Activated naive CD8-positive, alpha-beta T cell treated with anti-CD3 and anti-CD28 coated beads, Interleukin-2, amount 50 U/mL, for 24 hours (primary cell): ENCODE measurements around the gene LRIG2.
"Not testable (repeated sequence)": the region's sequence is repeated elsewhere in the genome, so short reads cannot be mapped to it uniquely, and the experiment has no call there.

ENCODE experiments used
- ATAC-seq: fragments of 150-1000 bp; cut with Tn5 transposase; one replicate; pipeline ENCODE4 v1.10.0; 2021
- DNase-seq: peaks from one replicate; pipeline ENCODE4 v3.0.0; 2021
- H3K27ac Mint-ChIP-seq: one replicate; pipeline ENCODE4 v1.8.0; 2021; ENCODE audit warnings: mild to moderate bottlenecking, mixed read lengths
- H3K27me3 Mint-ChIP-seq: one replicate; pipeline ENCODE4 v1.8.0; 2021; ENCODE audit warnings: mixed read lengths
- H3K36me3 Mint-ChIP-seq: one replicate; pipeline ENCODE4 v1.8.0; 2021; ENCODE audit warnings: low read depth, mixed read lengths
- H3K4me1 Mint-ChIP-seq: one replicate; pipeline ENCODE4 v1.8.0; 2021; ENCODE audit warnings: mixed read lengths
- H3K4me3 Mint-ChIP-seq: one replicate; pipeline ENCODE4 v1.8.0; 2021; ENCODE audit warnings: mild to moderate bottlenecking, moderate library complexity, mixed read lengths
- H3K9me3 Mint-ChIP-seq: one replicate; pipeline ENCODE4 v1.8.0; 2021; ENCODE audit warnings: mixed read lengths

Gene LRIG2, protein sequence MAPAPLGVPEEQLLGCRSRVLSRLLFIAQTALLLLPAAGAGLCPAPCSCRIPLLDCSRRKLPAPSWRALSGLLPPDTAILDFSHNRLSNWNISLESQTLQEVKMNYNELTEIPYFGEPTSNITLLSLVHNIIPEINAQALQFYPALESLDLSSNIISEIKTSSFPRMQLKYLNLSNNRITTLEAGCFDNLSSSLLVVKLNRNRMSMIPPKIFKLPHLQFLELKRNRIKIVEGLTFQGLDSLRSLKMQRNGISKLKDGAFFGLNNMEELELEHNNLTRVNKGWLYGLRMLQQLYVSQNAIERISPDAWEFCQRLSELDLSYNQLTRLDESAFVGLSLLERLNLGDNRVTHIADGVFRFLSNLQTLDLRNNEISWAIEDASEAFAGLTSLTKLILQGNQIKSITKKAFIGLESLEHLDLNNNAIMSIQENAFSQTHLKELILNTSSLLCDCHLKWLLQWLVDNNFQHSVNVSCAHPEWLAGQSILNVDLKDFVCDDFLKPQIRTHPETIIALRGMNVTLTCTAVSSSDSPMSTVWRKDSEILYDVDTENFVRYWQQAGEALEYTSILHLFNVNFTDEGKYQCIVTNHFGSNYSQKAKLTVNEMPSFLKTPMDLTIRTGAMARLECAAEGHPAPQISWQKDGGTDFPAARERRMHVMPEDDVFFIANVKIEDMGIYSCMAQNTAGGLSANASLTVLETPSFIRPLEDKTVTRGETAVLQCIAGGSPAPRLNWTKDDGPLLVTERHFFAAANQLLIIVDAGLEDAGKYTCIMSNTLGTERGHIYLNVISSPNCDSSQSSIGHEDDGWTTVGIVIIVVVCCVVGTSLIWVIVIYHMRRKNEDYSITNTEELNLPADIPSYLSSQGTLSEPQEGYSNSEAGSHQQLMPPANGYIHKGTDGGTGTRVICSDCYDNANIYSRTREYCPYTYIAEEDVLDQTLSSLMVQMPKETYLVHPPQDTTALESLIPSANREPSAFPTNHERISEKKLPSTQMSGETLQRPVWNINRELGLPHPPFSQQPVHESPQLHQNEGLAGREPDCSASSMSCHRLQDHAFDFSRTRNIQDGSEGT

DNA sequence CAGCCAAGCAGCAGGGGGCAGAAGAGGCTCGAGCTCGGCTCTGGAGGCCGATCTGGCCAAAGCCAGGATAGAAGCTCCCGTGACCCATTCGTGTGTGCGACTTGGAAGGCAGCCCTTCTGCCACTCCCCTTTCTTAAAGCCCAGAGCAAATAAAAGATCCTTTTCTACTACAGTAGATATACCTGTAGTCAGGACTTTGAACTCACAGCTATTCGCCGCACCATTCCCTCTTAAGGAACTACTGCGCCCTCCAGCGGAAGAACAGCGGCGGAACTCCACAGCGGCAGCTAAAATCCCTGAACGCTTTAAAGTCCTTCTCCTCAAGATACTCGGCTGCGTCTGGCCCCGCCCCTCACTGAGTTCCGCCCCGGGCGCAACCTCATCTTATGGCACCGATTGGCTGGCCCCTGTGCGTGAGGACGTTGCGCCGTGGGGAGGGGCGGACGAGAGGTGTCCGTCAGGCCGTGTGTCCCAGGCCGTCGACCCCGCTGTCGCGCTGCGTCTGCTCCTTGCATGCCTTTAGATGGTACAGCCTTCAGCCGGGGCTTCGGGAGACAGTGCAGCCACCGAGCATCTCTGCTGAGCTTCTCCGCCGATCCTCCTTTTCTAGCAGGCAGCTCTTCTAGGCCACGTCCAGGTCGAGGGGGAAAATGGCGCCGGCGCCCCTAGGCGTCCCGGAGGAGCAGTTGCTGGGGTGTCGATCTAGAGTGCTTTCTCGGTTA is at the start of gene LRIG2:
TSS of gene LRIG2 (plus strand) at position 442 of the 722 bp plus-strand sequence. CDS start at position 651, 209 bp downstream.
- H3K9me3 Mint-ChIP-seq = no peaks in the 10 kb centered on the region
- DNase-seq (peak; percentile 98), ATAC-seq (peak; percentile 99)
- H3K4me1 Mint-ChIP-seq = peaks cover 26% of the 10 kb centered on the region
- peak within 1 kb of the TSS; percentile 98 for H3K4me3 Mint-ChIP-seq
- H3K27ac Mint-ChIP-seq = peak within 1 kb of the TSS; percentile 91
- peaks cover 5% of the 10 kb centered on the region for H3K36me3 Mint-ChIP-seq
- H3K27me3 Mint-ChIP-seq = no peaks in the 10 kb centered on the region

DNA sequence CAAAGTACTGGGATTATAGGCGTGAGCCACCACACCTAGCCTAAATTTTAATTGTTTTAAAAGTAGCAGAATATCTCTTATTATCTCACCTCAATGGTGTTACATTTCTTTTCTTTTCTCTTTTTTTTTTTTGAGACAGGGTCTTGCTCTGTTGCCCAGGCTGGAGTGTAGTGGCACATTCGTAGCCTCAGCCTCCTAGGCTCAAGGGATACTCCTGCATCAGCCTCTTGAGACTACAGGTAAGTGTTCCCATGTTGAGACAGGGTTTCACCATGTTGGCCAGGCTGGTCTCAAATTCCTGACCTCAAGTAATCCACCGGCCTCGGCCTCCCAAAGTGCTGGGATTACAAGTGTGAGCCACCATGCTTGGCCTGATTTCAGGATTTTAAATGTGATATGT is 49.7 kb upstream of the LRIG2 start:
- not testable (repeated sequence) for DNase-seq, H3K4me3 Mint-ChIP-seq, H3K27me3 Mint-ChIP-seq, H3K36me3 Mint-ChIP-seq, H3K27ac Mint-ChIP-seq, H3K9me3 Mint-ChIP-seq, H3K4me1 Mint-ChIP-seq, ATAC-seq

DNA sequence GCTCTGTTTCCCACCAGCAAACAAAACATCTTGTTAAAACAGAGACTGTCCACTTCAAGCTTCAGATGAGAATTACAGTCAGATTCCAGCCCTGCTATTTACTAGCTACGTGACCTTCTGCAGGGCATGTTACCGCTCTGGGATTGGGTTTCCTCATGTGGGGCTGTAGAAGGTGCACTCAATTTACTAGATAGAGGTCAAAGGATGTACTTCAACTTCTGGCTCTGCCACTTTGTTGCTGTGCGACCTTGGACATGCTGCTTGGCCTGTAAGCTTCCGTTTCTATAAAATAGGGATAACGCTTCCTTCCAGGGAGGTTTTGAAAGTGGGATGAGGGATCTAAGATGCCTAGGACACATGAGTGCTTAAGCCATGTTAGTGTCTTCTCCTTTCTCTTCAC is 46.0 kb upstream of the LRIG2 start:
- H3K4me3 Mint-ChIP-seq = no peak overlapping the region
- no peaks in the 10 kb centered on the region for H3K27me3 Mint-ChIP-seq
- no peaks in the 10 kb centered on the region for H3K9me3 Mint-ChIP-seq

DNA sequence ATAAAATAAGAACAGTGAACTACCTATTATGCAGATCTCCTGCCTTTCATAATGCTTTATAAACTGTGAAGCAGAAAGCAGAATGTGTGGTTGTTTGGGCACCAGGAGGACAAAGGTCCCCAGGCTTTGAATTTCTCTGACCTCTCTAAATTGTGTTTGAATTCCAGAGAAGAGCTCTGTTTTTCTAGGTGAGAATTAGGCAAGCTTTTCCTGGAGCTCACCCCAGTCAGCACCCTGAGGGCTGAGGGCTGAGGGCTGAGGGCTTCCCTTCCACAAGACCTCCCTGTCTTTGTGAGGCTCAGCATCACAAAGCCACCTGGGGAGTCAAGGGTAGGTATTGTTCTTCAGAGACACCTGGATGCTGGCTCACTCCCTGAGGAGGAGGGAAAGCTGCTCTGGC is 45.5 kb upstream of the LRIG2 start:
- peaks cover 3% of the 10 kb centered on the region for H3K36me3 Mint-ChIP-seq
- no peak overlapping the region for H3K27ac Mint-ChIP-seq
- H3K9me3 Mint-ChIP-seq = no peaks in the 10 kb centered on the region
- DNase-seq (no peak), ATAC-seq (no peak)
- H3K4me3 Mint-ChIP-seq = no peak overlapping the region
- no peaks in the 10 kb centered on the region for H3K27me3 Mint-ChIP-seq
- H3K4me1 Mint-ChIP-seq = peaks cover 5% of the 10 kb centered on the region

More for the DNA sequence above, 46.0 kb upstream of the LRIG2 start:
- H3K27ac Mint-ChIP-seq = no peak overlapping the region
- H3K4me1 Mint-ChIP-seq = peaks cover 5% of the 10 kb centered on the region
- peaks cover 3% of the 10 kb centered on the region for H3K36me3 Mint-ChIP-seq
- DNase-seq = no peak
- no peak for ATAC-seq

DNA sequence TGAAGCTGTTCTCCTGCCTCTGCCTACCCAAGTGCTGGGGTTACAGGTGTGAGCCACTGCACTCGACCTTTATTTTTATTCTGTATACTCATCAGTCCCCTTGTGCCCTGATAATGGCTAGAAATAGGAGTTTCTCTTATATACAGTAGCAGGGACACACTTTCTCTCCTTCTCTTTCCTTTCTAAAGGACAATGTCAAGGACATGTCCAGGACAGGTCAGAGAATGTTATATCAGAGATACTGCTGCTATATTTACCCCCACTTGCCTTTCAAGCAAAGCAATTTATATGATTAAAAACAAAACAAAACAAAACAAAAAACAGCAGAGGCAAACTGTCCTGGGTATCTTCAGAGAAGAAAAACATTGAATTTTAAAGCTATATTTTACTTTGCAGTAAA is 43.2 kb upstream of the LRIG2 start:
- peaks cover 5% of the 10 kb centered on the region for H3K4me1 Mint-ChIP-seq
- no peaks in the 10 kb centered on the region for H3K27me3 Mint-ChIP-seq
- H3K4me3 Mint-ChIP-seq = no peak overlapping the region
- H3K27ac Mint-ChIP-seq = no peak overlapping the region
- DNase-seq (no peak), ATAC-seq (no peak)
- H3K36me3 Mint-ChIP-seq = no peaks in the 10 kb centered on the region
- H3K9me3 Mint-ChIP-seq = no peaks in the 10 kb centered on the region

DNA sequence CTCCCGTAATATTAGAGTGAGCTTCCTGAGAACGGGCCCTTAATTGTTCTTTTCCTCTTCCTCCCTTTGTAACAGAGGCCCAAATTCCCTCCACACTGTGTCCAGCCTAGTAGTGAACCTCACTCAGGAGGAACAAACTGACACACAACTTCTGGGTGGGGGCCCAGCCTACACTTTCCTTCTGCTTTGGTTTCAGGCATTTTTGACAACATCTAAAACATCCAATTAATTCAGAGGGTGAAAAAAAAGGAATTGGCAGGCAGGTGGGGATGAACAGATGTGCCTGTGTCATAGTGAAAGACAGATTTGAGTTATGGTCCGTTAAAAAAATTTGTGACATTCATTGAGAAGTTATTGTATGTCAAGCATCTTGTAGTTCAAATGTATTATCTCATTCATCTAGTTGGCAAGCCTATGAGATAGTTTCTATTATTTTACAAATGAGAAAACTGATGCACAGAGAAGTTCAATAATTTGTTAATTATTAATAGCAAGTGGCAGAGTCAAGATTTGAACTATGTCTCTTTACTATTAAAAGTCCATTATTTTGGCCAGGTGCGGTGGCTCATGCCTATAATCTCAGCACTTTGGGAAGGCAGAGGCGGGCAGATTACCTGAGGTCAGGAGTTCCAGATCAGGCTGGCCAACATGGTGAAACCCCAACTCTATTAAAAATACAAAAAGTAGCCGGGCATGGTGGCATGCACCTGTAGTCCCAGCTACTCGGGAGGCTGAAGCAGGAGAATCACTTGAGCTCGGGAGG is 41.6 kb upstream of the LRIG2 start:
- H3K4me1 Mint-ChIP-seq = peaks cover 5% of the 10 kb centered on the region
- H3K27me3 Mint-ChIP-seq = no peaks in the 10 kb centered on the region
- no peaks in the 10 kb centered on the region for H3K36me3 Mint-ChIP-seq
- H3K9me3 Mint-ChIP-seq = no peaks in the 10 kb centered on the region
- no peak overlapping the region for H3K4me3 Mint-ChIP-seq
- no peak for DNase-seq
- ATAC-seq = no peak
- H3K27ac Mint-ChIP-seq = no peak overlapping the region

DNA sequence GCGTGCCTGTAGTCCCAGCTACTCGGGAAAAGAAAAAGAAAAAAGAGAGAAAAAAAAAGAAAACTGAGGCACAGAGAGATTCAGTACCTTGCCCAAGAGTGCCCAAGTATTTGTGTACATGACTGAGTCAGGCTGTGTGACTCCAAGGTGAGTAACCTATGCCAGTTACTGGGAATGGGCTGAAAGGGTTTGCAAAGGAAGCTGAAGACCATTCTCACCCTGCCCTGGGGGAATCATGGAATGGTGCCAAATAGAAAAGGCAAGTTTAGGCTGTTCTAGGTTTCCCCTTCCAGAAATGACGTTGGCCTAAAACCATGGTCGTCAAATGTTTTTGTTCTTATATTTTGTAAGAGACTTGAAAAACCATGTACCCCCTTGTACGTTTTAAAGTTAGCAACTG is 37.9 kb upstream of the LRIG2 start:
- no peak overlapping the region for H3K27ac Mint-ChIP-seq
- H3K36me3 Mint-ChIP-seq = no peaks in the 10 kb centered on the region
- peaks cover 5% of the 10 kb centered on the region for H3K4me1 Mint-ChIP-seq
- no peak for ATAC-seq
- no peak overlapping the region for H3K4me3 Mint-ChIP-seq
- no peaks in the 10 kb centered on the region for H3K9me3 Mint-ChIP-seq
- no peaks in the 10 kb centered on the region for H3K27me3 Mint-ChIP-seq
- DNase-seq = no peak

DNA sequence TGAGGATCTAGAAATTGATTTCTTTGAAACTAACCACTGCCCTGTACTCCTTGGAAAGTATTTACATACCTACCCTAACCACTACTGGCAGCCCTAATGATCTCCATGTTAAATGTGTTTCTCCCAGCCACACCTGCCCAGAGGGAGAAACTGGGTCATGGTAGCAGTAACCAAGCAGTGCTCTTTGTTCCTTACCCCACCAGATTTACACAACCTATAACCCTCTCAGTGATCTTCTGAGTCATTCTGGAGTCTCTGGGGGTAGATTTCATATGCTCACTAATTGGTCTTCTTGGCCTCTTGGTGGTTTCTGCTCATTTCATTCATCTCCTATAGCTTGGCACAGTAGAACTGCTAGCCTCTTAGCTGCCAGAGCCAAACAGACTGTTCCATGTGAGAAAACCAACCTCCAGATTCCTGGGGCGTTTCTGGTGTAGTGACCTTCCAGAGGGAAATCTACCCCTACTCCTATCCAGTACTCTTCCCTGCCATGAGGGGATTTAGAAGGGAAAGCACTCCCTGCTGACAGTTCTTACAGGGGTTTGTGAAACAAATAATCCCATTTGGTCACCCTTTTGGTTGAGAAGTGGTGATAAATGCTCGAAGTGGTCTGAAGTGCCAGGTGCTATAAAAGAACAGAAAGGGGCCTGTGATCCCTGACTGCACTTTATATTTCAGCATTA is 36.2 kb upstream of the LRIG2 start:
- DNase-seq (no peak), ATAC-seq (peak; percentile 28)
- no peak overlapping the region for H3K27ac Mint-ChIP-seq
- H3K9me3 Mint-ChIP-seq = no peaks in the 10 kb centered on the region
- no peak overlapping the region for H3K4me3 Mint-ChIP-seq
- H3K27me3 Mint-ChIP-seq = no peaks in the 10 kb centered on the region
- no peaks in the 10 kb centered on the region for H3K36me3 Mint-ChIP-seq
- H3K4me1 Mint-ChIP-seq = peaks cover 3% of the 10 kb centered on the region

DNA sequence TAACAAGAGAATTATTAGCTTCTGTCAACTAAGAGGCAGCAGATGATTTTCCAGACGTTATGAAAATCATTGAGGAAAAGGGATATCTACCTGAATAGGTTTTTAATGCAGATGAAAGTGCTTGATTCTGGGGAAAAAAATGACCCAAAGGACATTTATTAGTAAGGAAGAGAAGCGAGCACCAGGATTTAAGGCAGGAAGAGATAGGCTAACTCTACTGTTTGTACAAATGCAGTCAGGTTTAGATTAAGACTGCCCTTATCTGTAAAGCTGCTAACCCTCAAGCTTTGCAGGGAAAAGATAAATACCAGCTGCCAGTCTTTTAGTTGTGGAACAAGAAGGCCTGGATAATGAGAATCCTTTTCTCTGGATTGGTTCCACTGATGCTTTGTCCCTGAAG is 33.0 kb upstream of the LRIG2 start:
- no peak overlapping the region for H3K4me3 Mint-ChIP-seq
- no peaks in the 10 kb centered on the region for H3K9me3 Mint-ChIP-seq

DNA sequence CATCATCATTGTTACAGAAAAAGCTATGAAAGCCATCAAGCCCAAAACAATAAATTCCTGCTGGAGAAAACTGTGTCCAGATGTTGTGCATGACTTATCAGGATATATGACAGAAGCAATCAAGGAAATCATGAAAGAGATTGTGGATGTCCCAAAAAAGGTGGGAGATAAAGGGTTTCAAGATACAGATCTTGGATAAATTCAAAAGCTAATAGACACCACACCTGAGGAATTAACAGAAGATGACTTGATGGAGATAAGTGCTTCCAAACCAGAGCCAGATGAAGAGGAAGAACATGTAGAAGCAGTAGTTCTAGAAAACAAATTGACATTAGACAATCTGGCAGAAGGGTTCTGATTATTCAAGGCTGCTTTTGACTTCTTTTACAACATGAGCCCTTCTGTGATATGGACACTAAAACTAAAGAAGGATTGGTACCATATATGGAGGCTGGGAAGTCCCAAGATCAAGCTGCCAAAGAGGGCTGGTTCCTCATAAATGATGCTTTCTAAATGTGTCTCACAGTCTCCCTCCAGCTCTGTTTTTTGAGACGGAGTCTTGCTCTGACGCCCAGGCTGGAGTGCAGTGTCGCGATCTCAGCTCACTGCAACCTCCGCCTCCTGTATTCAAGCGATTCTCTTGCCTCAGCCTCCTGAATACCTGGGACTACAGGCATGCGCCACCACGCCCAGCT is 32.1 kb upstream of the LRIG2 start:
- no peak for ATAC-seq
- no peaks in the 10 kb centered on the region for H3K9me3 Mint-ChIP-seq
- peaks cover 24% of the 10 kb centered on the region for H3K4me1 Mint-ChIP-seq
- H3K4me3 Mint-ChIP-seq = no peak overlapping the region
- no peaks in the 10 kb centered on the region for H3K27me3 Mint-ChIP-seq
- DNase-seq = no peak
- H3K36me3 Mint-ChIP-seq = no peaks in the 10 kb centered on the region
- no peak overlapping the region for H3K27ac Mint-ChIP-seq

More for the DNA sequence above, 33.0 kb upstream of the LRIG2 start:
- peaks cover 19% of the 10 kb centered on the region for H3K4me1 Mint-ChIP-seq
- no peak for DNase-seq
- H3K27ac Mint-ChIP-seq = no peak overlapping the region
- no peaks in the 10 kb centered on the region for H3K27me3 Mint-ChIP-seq
- H3K36me3 Mint-ChIP-seq = no peaks in the 10 kb centered on the region
- ATAC-seq = no peak

DNA sequence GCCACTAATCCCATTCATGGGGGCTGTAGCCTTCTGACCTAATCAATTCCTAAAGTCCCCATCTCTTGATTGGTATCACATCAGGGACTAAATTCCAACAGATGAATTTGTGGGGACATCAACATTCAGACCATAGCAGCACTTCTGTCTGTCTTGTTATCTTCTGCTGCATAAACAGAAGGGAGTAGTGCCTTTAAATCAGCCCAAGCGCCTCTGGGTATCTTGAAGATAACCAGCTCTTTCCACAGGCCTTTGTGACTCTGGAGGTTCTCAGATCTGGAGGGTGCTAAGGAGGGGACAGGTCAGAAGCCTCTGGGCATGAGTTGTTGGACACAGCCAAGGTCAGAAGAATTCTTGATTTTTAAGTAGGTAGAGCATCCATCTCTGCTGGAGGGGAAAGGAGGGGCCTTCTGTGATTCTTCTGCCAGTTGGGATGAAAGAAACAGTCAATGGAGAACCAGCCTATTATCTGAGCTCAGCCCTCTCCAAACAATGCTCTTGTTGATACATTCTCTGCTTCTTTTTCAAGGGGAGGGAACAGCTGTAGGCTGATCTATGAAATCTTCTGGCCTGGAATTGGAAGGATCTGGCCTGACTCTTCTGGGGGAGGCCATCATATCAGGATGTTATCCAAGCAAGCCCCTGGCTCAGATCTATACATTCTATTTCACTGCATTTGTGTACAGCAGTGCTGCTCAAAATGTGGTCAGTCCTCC is 31.3 kb upstream of the LRIG2 start:
- no peak overlapping the region for H3K27ac Mint-ChIP-seq

DNA sequence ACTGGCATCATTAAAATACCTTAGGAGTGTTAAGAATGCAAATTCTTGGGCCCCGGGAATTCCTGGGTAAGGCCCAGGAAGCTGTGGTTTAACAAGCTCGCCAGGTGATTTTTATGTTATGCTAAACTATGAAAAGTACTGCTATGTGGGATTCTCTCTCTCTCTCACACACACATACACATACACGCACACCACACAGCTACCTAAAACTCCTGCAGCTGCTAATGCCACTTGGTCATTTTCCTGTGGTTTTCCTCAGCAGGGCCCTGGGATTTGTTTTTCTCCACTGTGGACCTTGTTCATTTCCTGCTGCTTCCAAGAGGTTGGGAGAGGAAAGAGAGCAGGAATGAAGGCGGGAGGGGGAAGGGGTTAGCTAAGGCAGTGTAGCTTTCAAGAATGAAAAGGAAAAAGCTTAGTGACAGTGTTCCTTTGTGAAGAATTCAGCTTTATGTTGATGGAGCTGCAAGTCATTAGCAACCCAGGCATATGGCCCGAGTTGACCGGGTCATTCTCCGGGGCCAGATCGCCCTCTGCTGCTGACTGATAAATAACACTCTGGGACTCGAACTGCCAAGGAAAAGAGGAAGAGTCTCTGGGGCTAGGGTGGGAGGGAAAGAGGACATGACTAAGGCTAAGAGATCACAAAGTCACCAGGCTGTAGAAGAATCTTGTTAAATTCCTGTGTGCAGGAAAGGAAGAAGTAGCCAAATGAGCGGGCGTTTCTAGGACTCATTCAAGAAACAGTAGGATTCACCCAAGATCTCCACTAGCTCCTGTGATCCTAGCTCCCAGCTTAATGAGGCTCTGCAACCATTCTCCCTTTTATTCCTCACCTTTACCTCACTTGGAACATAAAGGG is 30.5 kb upstream of the LRIG2 start:
- no peak overlapping the region for H3K27ac Mint-ChIP-seq
- DNase-seq = peak; percentile 42
- H3K36me3 Mint-ChIP-seq = no peaks in the 10 kb centered on the region
- no peaks in the 10 kb centered on the region for H3K27me3 Mint-ChIP-seq
- peak; percentile 59 for ATAC-seq
- H3K9me3 Mint-ChIP-seq = no peaks in the 10 kb centered on the region
- peaks cover 37% of the 10 kb centered on the region for H3K4me1 Mint-ChIP-seq
- no peak overlapping the region for H3K4me3 Mint-ChIP-seq

More for the DNA sequence above, 31.3 kb upstream of the LRIG2 start:
- Mint-ChIP-seq H3K27me3 (no peaks in the 10 kb centered on the region), H3K4me3 (no peak overlapping the region), H3K9me3 (no peaks in the 10 kb centered on the region), H3K4me1 (peaks cover 30% of the 10 kb centered on the region), H3K36me3 (no peaks in the 10 kb centered on the region)
- DNase-seq = no peak
- no peak for ATAC-seq
